ENCODE measurements around the gene CPEB4. TPM values are rescaled to one million over a fixed set of nuclear protein-coding genes. Genes with fewer than 3 reads are reported as not detected.
A peak's percentile ranks its signal among the peaks of the same experiment; 100 is the strongest.

CPEB4 gene
- total and polyA plus RNA-seq, 9 of the 15 experiments (the other 6 are each of a cell fraction or from before 2014, with no cell fraction given), result 7.4 to 21.3 (median 12.4) TPM

DNA sequence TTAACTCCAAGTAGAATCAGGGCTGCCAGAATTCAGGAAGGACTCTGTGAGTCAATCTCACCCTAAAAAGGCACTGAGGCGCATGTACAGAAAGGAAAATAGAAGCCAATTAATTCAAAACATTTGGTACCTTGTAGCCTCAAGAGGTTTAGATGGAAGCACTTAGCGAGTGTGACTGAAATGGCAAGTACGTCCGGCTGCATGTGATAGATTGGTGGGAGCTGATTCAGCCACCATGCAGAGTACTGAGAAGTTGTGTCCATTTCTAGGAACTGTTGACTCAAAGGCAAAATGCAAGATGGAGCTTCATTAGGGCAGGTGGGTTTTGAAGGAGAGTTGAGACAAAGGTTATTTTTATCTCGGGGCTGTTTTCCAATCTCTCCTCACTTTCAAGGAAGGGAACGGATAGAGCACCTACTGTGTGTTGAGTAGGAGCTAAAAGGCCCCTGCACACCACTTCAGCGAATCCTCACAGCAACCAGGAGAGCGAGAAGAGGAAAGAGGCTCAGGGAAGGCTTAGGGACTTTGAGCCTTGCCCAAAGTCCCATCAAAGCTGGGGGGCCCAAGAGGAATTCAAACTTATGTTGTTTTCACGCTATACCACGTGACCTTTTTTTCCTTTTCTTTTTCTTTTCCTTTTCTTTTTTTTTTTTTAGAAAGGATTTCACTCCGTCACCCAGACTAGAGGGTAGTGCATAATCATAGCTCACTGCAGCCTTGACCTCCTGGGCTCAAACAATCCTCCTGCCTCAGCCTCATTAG lies 34.6 kb upstream of the CPEB4 start (continued):
- TF ChIP-seq, protein P1, sequence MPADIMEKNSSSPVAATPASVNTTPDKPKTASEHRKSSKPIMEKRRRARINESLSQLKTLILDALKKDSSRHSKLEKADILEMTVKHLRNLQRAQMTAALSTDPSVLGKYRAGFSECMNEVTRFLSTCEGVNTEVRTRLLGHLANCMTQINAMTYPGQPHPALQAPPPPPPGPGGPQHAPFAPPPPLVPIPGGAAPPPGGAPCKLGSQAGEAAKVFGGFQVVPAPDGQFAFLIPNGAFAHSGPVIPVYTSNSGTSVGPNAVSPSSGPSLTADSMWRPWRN (IDR thresholded peaks at IDR 0.05; ENCODE audit: low read depth), result peak; percentile 80; the same call in 1 of the 2 replicates
- TF ChIP-seq ZNF134 (CRISPR knock-in tag; conservative IDR thresholded peaks at IDR 0.05) (no peak), KLF1 (tag; IDR thresholded peaks at IDR 0.05) (no peak), RFX7 (CRISPR knock-in tag; IDR thresholded peaks at IDR 0.05) (no peak; the same call in 1 of the 2 replicates), SP2 (IDR thresholded peaks at IDR 0.05; ENCODE audit: extremely low read depth, low read depth, low read length, poor library complexity, severe bottlenecking) (no peak), NFIC (IDR thresholded peaks at IDR 0.05) (peak; percentile 76), TSC22D4 (tag; IDR thresholded peaks at IDR 0.05) (no peak), NCOA4 (IDR thresholded peaks at IDR 0.05; ENCODE audit: partially characterized antibody) (no peak), CXXC5 (CRISPR knock-in tag; IDR thresholded peaks at IDR 0.05) (peak; percentile 82), C11orf30 (IDR thresholded peaks at IDR 0.05; ENCODE audit: low read depth) (peak; percentile 58), BCOR (IDR thresholded peaks at IDR 0.05) (peak; percentile 79), GABPB1 (CRISPR knock-in tag; IDR thresholded peaks at IDR 0.05) (no peak), MBD1 (CRISPR knock-in tag; IDR thresholded peaks at IDR 0.05) (no peak), TAF9B (IDR thresholded peaks at IDR 0.05; ENCODE audit: partially characterized antibody) (peak; percentile 86), CBX5 (IDR thresholded peaks at IDR 0.05; ENCODE audit: borderline replicate concordance, low read depth) (no peak), IRF1 (CRISPR knock-in tag; IDR thresholded peaks at IDR 0.05; ENCODE audit: borderline replicate concordance) (no peak), ZNF778 (CRISPR knock-in tag; IDR thresholded peaks at IDR 0.05) (no peak), MEIS2 (IDR thresholded peaks at IDR 0.05; ENCODE audit: partially characterized antibody) (peak; percentile 91), CCAR2 (IDR thresholded peaks at IDR 0.05; ENCODE audit: low read depth, low read length) (no peak), EZH2 (IDR thresholded peaks at IDR 0.05; ENCODE audit: borderline replicate concordance, low read depth, low read length) (no peak), ZNF277 (CRISPR knock-in tag; IDR thresholded peaks at IDR 0.05; ENCODE audit: borderline replicate concordance) (no peak)
- TF ChIP-seq, protein P2, sequence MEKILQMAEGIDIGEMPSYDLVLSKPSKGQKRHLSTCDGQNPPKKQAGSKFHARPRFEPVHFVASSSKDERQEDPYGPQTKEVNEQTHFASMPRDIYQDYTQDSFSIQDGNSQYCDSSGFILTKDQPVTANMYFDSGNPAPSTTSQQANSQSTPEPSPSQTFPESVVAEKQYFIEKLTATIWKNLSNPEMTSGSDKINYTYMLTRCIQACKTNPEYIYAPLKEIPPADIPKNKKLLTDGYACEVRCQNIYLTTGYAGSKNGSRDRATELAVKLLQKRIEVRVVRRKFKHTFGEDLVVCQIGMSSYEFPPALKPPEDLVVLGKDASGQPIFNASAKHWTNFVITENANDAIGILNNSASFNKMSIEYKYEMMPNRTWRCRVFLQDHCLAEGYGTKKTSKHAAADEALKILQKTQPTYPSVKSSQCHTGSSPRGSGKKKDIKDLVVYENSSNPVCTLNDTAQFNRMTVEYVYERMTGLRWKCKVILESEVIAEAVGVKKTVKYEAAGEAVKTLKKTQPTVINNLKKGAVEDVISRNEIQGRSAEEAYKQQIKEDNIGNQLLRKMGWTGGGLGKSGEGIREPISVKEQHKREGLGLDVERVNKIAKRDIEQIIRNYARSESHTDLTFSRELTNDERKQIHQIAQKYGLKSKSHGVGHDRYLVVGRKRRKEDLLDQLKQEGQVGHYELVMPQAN (IDR thresholded peaks at IDR 0.05; ENCODE audit: borderline replicate concordance), result peak; percentile 47; the same call in 1 of the 2 replicates
